SU-DHL-6 (cell line): ENCODE results near the gene EIF3B.

ENCODE experiments used
- EZH2phosphoT487 ChIP-seq: fragments of 200-600 bp; sonication (generic), shearing (Covaris generic); conservative IDR thresholded peaks from 2 replicates; pipeline ENCODE4 v1.6.1; 2018; ENCODE audit warnings: mild to moderate bottlenecking, antibody characterized with exemption, low read length, moderate library complexity, mixed read lengths
- TF ChIP-seq, protein P1 (sequence below): fragments of 200-600 bp; sonication (generic); IDR thresholded peaks from one replicate; pipeline ENCODE4 v1.5.1; 2017; ENCODE audit warnings: antibody characterized with exemption, mild to moderate bottlenecking, low read length, moderate library complexity; ENCODE audit not compliant: insufficient read depth, poor library complexity, severe bottlenecking

DNA sequence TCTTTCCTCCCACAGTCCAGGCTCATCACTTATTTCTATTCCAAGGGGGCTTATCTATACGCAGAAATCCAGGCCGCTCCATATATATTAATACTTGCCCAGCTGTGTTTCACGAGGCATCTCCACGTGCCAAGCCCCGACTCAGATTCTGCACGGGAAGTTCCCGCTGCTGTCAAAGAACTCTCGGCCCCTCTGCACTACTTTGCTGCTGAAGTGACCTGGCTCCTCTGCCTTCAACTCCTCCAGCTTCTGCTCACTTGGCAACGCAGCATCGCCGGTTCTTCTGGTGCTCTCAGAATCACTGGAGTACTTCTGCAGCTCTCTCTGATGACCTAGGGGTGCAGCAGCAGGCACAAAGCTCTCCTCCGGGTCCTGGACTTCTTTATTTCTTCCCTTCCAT is 39.1 kb downstream of the EIF3B start:
- TF ChIP-seq, protein P1, sequence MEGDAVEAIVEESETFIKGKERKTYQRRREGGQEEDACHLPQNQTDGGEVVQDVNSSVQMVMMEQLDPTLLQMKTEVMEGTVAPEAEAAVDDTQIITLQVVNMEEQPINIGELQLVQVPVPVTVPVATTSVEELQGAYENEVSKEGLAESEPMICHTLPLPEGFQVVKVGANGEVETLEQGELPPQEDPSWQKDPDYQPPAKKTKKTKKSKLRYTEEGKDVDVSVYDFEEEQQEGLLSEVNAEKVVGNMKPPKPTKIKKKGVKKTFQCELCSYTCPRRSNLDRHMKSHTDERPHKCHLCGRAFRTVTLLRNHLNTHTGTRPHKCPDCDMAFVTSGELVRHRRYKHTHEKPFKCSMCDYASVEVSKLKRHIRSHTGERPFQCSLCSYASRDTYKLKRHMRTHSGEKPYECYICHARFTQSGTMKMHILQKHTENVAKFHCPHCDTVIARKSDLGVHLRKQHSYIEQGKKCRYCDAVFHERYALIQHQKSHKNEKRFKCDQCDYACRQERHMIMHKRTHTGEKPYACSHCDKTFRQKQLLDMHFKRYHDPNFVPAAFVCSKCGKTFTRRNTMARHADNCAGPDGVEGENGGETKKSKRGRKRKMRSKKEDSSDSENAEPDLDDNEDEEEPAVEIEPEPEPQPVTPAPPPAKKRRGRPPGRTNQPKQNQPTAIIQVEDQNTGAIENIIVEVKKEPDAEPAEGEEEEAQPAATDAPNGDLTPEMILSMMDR = no peak
- no peak for TF ChIP-seq EZH2phosphoT487
